22Rv1 (cell line): ENCODE results near the gene ZNF423.

ENCODE experiments used
- ZFX ChIP-seq: fragments of 450-650 bp; IDR thresholded peaks from 2 replicates; pipeline ENCODE4 v1.6.1; 2017; ENCODE audit warnings: antibody characterized with exemption, borderline replicate concordance
- TF ChIP-seq, protein P1 (sequence below): fragments of 450-650 bp; IDR thresholded peaks from 2 replicates; pipeline ENCODE4 v1.5.1; 2017; ENCODE audit warnings: mild to moderate bottlenecking

DNA sequence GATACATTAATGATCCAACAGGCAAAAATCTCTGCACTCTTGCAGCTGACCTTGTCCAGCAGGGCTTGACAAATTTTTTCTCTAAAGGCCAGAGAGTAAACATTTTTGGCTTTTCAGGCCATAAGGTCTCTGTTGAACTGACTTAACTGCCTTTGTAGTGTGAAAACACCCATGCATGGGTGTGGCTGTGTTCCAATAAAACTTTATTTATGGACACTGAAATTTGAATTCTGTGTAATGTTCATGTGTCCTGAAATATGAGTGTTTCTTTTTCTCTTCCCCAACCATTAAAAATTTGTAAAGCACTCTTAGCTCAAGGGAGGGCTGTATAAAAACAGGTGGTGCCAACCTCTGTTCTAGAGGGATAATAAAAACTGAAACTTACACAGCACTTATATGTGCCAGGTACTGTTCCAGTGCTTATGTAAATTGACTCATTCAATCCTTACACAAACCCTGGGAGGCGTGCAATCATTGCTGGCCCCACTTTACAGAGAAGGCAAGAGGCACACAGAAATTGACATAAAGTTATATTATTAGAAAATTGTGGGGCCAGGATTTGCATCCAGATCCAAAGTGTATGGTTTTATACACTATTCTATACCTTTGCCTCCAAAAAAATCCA is 18.8 kb upstream of the ZNF423 start:
- TF ChIP-seq, protein P1, sequence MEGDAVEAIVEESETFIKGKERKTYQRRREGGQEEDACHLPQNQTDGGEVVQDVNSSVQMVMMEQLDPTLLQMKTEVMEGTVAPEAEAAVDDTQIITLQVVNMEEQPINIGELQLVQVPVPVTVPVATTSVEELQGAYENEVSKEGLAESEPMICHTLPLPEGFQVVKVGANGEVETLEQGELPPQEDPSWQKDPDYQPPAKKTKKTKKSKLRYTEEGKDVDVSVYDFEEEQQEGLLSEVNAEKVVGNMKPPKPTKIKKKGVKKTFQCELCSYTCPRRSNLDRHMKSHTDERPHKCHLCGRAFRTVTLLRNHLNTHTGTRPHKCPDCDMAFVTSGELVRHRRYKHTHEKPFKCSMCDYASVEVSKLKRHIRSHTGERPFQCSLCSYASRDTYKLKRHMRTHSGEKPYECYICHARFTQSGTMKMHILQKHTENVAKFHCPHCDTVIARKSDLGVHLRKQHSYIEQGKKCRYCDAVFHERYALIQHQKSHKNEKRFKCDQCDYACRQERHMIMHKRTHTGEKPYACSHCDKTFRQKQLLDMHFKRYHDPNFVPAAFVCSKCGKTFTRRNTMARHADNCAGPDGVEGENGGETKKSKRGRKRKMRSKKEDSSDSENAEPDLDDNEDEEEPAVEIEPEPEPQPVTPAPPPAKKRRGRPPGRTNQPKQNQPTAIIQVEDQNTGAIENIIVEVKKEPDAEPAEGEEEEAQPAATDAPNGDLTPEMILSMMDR: no peak
- TF ChIP-seq ZFX: no peak
